Measurements from ENCODE around the gene GABRG3. TPM values are rescaled to one million over a fixed set of nuclear protein-coding genes. Genes with fewer than 3 reads are reported as not detected.
"Not testable (repeated sequence)": the region's sequence is repeated elsewhere in the genome, so short reads cannot be mapped to it uniquely, and the experiment has no call there.

Gene GABRG3
- total RNA-seq, 1 donor, result under 0.01 TPM

DNA sequence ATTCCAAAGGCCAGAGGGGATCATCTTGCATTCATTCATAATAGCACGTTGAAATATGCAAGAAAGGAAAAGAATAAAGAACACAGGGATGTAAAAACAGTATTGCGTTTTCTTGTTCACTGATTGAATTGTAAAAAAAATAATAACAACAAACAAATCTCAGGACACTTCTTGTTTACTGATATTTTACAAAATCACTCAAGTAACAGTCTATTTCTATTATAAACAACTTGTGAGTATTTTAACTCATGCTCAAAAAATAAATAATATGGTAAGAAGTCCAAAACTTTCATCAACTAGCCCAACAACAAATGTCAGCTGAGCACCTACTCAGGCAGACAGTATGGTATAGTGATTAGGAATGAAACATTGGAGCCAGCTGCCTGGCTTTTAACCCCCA, 2.2 kb upstream of the GABRG3 start:
- Histone ChIP-seq H3K4me3 (ENCODE audit: low read length) (no peak overlapping the region), H3K27me3 (ENCODE audit: insufficient read depth, low read length) (peaks cover 5% of the 10 kb centered on the region), H3K4me1 (ENCODE audit: insufficient read depth, low read length) (no peaks in the 10 kb centered on the region)

DNA sequence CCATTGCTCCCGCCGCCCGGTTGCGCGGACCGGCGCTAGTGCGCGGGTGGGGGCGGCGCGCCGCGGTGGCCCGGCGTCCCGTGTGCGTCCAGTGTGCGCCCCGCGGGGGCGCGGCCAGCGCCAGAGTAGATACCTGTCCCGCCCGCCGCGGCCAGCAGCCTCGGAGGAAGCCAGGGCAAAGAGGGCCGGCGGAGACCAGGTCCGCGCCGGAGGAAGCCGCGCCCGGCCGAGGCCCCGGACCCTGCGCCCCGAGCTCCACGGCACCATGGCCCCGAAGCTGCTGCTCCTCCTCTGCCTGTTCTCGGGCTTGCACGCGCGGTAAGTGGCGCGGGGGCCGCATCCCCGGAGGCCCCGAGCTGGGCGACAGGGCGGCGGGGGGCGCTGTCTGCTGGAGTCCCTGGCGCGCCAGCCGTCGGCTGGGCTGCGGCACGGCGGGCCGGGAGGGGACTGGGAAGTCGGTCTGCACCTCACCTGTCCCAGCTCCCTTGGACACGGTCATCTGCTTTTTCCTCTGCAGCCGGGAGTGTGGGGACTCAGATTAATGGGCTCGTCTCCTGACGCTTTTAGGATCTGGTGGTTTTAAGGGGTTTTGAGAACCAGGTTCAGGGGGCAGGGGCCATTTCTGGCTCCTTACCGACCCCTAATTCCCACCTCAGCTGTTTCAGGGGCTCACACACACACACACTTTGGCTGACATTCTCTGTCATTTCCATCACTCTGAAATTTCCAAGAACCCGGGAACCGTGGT, 464 bp downstream of the GABRG3 start:
- Histone ChIP-seq H3K9me3 (ENCODE audit: low read depth, low read length) (no peaks in the 10 kb centered on the region), H3K27me3 (ENCODE audit: insufficient read depth, low read length) (peaks cover 5% of the 10 kb centered on the region), H3K4me1 (ENCODE audit: insufficient read depth, low read length) (no peaks in the 10 kb centered on the region), H3K4me3 (ENCODE audit: low read length) (no peak overlapping the region)

More for the DNA sequence above, 2.2 kb upstream of the GABRG3 start:
- H3K9me3 ChIP-seq (ENCODE audit: low read depth, low read length), result no peaks in the 10 kb centered on the region

DNA sequence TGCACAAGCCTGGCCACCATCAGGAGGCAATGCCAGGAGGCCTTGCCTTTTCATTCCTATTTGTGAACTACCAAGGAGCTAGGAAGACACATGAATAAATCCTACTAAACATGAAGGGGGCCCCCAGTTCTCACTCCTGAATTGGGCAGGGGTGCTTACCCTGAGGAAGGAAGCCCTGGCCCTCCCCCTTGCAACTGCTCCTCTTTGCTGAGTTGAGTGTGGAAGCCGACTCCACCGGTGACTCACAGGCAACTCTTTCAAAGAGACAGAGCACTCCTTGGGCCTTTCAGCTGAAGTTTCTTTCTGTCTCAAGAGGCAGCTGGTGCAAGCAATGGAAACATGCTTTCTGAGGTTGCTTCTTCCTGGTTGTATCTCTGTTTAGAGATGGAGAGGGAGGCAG, 1.7 kb downstream of the GABRG3 start:
- Histone ChIP-seq H3K27me3 (ENCODE audit: insufficient read depth, low read length) (peaks cover 5% of the 10 kb centered on the region), H3K4me1 (ENCODE audit: insufficient read depth, low read length) (no peaks in the 10 kb centered on the region), H3K4me3 (ENCODE audit: low read length) (no peak overlapping the region), H3K9me3 (ENCODE audit: low read depth, low read length) (no peaks in the 10 kb centered on the region)

DNA sequence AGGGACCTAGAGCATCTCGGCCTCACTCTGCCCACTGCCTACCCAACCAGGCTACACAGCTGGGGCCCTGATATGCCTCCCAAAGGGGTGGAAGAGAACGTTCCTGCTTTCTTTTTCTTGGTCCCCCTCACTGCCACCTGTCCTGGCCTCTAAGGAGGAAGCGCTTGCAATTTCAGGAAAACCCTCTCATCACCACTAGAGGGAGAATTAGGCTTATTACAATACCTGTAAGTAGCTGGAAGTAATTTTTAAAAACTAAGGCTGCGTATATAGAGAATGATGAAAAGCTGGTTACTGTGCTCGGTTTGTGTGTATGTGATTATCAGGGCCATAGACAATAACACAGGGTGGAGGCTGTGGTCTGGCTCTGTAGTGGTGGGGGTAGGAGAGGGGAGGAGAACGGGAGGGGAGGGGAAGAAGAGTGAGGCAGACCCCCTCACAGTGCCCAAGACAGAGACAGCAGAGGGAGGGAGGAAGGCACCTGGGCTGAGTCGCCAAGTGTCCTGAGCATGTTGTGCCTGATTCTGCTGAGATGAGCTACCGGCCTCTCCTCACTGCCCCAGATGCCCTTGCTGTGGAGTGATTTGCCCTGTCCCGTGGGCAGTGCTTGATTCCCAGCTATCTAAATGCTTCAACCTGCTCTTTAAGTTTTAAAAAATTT, 3.3 kb downstream of the GABRG3 start:
- Histone ChIP-seq H3K9me3 (ENCODE audit: low read depth, low read length) (no peaks in the 10 kb centered on the region), H3K4me3 (ENCODE audit: low read length) (no peak overlapping the region), H3K4me1 (ENCODE audit: insufficient read depth, low read length) (no peaks in the 10 kb centered on the region), H3K27me3 (ENCODE audit: insufficient read depth, low read length) (peaks cover 5% of the 10 kb centered on the region)

DNA sequence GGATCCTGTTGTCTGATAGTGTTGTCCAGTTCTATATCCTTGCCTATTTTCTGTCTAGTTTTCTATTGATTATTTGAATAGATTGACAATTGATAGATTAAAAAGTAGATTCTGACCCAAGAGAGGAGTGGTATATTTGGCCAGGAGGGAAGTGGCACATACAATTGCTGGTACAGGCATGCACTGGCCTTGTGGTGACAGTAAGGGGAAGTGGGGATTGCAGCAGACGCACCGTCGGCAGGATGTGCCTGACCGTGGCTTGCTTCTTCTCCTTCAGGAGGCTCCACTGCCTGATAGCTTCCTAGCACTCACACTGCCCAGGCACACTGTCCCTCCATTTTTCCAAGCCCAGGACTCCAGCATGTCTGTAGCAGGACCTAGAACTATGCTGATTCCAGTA, 10.5 kb downstream of the GABRG3 start:
- Histone ChIP-seq H3K4me3 (ENCODE audit: low read length) (no peak overlapping the region), H3K9me3 (ENCODE audit: low read depth, low read length) (no peaks in the 10 kb centered on the region), H3K4me1 (ENCODE audit: insufficient read depth, low read length) (no peaks in the 10 kb centered on the region), H3K27me3 (ENCODE audit: insufficient read depth, low read length) (no peaks in the 10 kb centered on the region)

DNA sequence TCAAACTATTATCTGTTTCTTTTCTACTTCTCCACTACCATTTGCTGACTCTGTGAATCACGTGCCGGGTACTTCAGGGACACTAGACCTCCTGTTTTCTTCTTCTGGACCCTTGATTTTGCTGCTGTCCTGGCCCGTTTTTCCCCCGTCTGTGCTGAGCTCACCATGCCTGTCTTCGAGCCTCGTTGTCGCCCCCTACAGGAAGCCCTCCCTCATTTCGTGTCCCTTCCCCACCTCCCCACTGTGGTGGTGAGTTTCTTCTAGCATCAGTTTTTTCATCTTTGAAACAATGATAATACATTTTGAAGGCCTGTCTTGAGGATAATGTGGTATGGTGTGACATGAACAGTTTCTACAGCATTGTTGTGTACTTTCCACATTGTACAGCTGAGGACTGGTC, 12.8 kb downstream of the GABRG3 start:
- H3K27me3 ChIP-seq (ENCODE audit: insufficient read depth, low read length), result no peaks in the 10 kb centered on the region
- H3K4me3 ChIP-seq (ENCODE audit: low read length), result no peak overlapping the region
- no peaks in the 10 kb centered on the region for H3K4me1 ChIP-seq (ENCODE audit: insufficient read depth, low read length)
- H3K9me3 ChIP-seq (ENCODE audit: low read depth, low read length), result no peaks in the 10 kb centered on the region

DNA sequence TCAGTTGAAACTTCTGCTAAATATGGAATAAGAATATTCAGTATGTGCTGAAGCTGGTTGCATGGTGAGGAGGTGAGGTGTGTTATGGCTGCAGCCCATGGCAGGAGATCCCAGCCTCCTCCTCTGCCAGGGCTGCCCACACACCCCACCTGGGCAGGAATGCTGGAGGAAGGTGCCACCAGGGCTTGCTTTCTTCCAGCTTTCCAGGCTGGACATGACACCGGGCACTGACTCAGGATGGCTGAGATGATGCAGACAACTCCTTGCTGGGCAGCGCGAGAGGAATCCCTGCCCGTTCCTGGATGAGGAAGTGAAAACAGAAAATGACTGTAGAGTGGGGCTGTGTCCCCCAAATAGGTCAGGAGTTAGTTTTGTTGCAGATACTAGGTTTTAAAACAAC, 14.1 kb downstream of the GABRG3 start:
- Histone ChIP-seq H3K4me3 (ENCODE audit: low read length) (no peak overlapping the region), H3K27me3 (ENCODE audit: insufficient read depth, low read length) (no peaks in the 10 kb centered on the region), H3K4me1 (ENCODE audit: insufficient read depth, low read length) (no peaks in the 10 kb centered on the region), H3K9me3 (ENCODE audit: low read depth, low read length) (no peaks in the 10 kb centered on the region)

DNA sequence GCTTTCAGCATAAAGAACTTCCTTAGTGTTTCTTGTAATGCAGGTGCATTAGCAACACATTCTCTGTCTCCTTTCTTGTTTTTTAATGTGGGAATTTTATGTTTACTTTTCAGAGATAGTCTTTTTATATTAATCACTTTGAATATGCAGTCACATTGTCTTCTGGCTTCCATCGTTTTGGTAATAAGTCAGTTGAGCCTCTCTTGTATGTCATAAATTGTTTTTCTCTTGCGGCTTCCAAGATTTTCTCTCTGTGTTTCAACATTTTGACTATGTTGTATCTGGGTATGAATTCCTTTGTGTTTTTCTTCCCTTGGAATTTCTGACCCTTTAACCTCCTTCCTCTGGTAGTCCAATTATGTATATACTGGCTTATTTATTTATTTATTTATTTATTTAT, 25.3 kb downstream of the GABRG3 start:
- Histone ChIP-seq H3K4me3 (ENCODE audit: low read length) (no peak overlapping the region), H3K9me3 (ENCODE audit: low read depth, low read length) (peaks cover 4% of the 10 kb centered on the region), H3K27me3 (ENCODE audit: insufficient read depth, low read length) (no peaks in the 10 kb centered on the region), H3K4me1 (ENCODE audit: insufficient read depth, low read length) (no peaks in the 10 kb centered on the region)

DNA sequence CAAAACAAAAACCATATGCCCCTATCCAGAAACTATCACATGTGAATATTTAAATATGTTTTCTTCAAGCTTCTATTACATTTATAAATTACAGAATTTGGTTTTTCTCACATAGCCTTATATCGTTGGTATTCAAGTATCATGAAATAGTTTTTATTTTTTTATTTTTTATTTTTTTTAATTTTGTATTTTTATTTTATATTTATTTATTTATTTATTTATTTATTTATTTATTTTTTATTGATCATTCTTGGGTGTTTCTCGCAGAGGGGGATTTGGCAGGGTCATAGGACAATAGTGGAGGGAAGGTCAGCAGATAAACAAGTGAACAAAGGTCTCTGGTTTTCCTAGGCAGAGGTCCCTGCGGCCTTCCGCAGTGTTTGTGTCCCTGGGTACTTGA, 32.0 kb downstream of the GABRG3 start:
- H3K4me1 ChIP-seq (ENCODE audit: insufficient read depth, low read length); H3K9me3 ChIP-seq (ENCODE audit: low read depth, low read length); H3K27me3 ChIP-seq (ENCODE audit: insufficient read depth, low read length); H3K4me3 ChIP-seq (ENCODE audit: low read length): not testable (repeated sequence)

DNA sequence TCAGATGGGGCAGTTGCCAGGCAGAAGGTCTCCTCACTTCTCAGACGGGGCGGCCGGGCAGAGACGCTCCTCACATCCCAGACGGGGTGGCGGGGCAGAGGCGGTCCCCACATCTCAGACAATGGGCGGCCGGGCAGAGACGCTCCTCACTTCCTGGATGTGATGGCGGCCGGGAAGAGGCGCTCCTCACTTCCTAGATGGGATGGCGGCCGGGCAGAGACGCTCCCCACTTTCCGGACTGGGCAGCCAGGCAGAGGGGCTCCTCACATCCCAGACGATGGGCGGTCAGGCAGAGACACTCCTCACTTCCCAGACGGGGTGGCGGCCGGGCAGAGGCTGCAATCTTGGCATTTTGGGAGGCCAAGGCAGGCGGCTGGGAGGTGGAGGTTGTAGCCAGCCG, 33.2 kb downstream of the GABRG3 start:
- not testable (repeated sequence) for H3K4me3 ChIP-seq (ENCODE audit: low read length); H3K27me3 ChIP-seq (ENCODE audit: insufficient read depth, low read length); H3K9me3 ChIP-seq (ENCODE audit: low read depth, low read length); H3K4me1 ChIP-seq (ENCODE audit: insufficient read depth, low read length)

DNA sequence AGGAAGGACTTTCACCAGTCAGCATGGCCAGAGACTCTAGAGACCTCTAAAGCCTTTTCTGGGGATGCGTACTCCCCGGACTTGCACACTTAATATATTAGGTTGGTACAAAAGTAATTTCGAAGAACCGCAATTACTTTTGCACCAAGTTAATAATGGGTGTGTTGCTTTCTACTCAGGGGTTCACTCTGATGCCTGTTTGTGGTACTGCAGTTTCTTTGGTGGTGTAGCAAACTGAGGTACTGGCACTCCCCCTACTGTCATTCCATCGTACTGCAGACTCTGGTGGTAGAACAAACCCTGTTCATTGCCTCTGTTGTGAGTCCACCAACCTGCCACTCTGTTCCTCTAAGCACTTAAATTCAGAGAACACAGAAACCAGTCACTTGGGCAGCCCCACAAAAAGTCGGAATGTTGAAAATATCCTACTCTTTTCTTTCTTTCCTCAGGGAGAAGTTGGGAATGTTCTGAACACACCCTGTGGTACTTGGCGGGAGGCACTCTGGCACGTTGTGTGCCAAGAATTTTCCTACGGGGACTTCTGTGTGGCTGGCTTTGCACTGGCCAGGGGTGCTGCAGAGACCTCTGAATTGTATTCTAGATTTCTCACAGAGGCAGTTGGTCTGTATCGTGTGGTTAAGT, 46.3 kb downstream of the GABRG3 start:
- Histone ChIP-seq H3K4me1 (ENCODE audit: insufficient read depth, low read length) (no peaks in the 10 kb centered on the region), H3K4me3 (ENCODE audit: low read length) (no peak overlapping the region), H3K27me3 (ENCODE audit: insufficient read depth, low read length) (no peaks in the 10 kb centered on the region), H3K9me3 (ENCODE audit: low read depth, low read length) (no peaks in the 10 kb centered on the region)

DNA sequence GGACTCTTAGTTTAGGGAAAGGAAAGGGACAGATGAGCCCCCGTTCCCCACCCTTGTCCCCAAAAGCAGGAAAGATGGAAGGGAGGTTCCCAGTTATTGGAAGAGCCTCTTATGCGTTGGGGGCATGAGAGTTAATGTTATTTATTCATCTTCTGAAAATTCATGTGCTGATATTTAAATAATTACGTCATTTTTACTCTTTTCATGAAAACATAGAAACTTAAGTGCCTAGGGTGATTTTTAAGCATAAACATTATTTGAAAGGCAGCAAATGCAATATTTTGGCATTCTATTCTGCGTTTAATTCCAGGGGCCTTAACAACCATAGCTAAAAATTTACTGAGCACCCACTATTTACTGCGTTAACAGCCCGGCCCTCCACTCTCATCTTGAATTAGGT, 48.7 kb downstream of the GABRG3 start:
- no peak overlapping the region for H3K4me3 ChIP-seq (ENCODE audit: low read length)
- no peaks in the 10 kb centered on the region for H3K9me3 ChIP-seq (ENCODE audit: low read depth, low read length)
- no peaks in the 10 kb centered on the region for H3K27me3 ChIP-seq (ENCODE audit: insufficient read depth, low read length)
- no peaks in the 10 kb centered on the region for H3K4me1 ChIP-seq (ENCODE audit: insufficient read depth, low read length)

DNA sequence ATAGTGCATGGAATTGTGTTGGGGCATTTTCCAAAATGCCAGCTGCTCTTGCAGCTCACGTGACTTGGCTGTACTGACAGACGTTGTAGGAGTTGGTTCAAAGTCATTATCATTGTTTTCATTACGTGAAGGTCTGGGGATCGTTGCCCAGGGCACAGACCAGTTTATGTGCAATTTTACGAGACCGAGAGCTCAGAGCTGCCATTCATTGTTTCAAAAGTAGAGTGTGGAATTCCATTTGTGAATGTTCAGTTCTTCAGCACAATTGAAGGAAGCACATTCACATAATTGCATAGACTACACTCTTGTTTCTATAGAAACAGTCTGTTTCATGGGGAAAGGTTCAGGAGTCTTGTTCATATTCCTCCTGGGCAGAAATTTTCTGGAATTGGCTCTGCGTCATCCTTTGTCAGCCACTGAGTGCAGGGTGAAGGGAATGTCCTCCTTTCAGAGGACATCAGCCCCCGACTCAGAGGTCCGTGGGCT, 54.5 kb downstream of the GABRG3 start:
- Histone ChIP-seq H3K9me3 (ENCODE audit: low read depth, low read length) (no peaks in the 10 kb centered on the region), H3K4me1 (ENCODE audit: insufficient read depth, low read length) (no peaks in the 10 kb centered on the region), H3K4me3 (ENCODE audit: low read length) (no peak overlapping the region), H3K27me3 (ENCODE audit: insufficient read depth, low read length) (no peaks in the 10 kb centered on the region)

DNA sequence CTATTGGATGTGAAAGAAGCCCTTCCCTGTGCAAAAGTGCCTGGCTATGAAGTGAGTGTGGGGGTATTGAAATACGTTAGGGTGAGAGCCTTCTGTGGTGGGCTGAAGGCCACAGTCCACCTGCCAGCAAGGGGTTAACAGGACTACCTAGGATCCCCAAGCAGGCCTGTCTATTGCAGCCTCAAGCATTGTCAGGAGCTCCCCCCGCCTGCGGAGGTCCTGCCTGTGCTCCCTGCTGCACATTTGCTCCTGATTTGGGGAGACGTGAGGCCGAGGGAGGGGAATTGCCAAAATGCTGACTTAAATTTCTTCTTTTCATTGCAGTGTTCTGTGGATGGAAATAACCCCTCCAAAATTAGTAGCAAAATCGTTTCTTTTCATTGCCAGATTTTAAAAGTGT, 56.2 kb downstream of the GABRG3 start:
- no peak overlapping the region for H3K4me3 ChIP-seq (ENCODE audit: low read length)
- no peaks in the 10 kb centered on the region for H3K27me3 ChIP-seq (ENCODE audit: insufficient read depth, low read length)
- no peaks in the 10 kb centered on the region for H3K9me3 ChIP-seq (ENCODE audit: low read depth, low read length)
- no peaks in the 10 kb centered on the region for H3K4me1 ChIP-seq (ENCODE audit: insufficient read depth, low read length)

DNA sequence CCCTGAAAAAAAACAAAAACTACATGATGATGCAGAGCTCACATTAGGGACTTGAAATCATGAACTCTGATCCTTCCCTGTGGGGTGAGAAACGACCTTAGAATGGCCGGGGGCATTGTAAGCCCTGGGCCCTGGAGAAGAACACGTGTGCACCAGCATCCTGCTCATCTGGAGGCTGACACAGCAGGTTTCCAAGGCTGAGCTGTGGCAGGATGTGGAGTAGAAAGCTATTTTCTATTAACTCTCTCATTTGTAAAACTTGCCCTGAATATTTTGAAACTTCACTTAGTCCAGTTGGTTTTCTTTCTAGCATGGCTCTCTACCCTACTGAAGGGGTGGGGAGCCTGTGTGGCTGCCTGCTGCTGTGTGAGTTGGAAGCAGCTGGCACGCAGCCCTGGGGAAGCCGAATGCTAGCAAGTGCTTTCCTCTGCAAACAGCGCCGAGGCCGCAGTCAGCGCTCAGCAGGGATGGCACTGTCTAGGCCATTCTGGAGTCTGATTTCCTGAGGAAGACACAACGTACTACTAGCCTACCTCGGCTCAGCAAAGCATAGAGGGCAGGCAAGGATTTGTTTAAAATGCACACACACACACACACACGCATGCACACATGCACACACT, 58.0 kb downstream of the GABRG3 start:
- Histone ChIP-seq H3K9me3 (ENCODE audit: low read depth, low read length) (no peaks in the 10 kb centered on the region), H3K27me3 (ENCODE audit: insufficient read depth, low read length) (no peaks in the 10 kb centered on the region), H3K4me1 (ENCODE audit: insufficient read depth, low read length) (no peaks in the 10 kb centered on the region), H3K4me3 (ENCODE audit: low read length) (no peak overlapping the region)
